ENCODE data around the gene BICRAL.

- TF ChIP-seq CTCF (conservative IDR thresholded peaks at IDR 0.05 in 1 of 2, IDR thresholded peaks at IDR 0.05 in 1 of 2; ENCODE audit: low read depth in 1 of 2, low read length in 2 of 2) = no peak
- TF ChIP-seq EZH2 (IDR thresholded peaks at IDR 0.05; ENCODE audit: low read length, missing control alignments) = no peak
These were observed 39.5 kb downstream of the BICRAL start for GRCh38 chr6:42821341-42821668.
